SK-N-SH treated with all-trans-retinoic acid at 6 μM for 48 hours (cell line): ENCODE measurements around the gene UGT1A3.
"Not testable (repeated sequence)": the region's sequence is repeated elsewhere in the genome, so short reads cannot be mapped to it uniquely, and the experiment has no call there.

Source experiments
- ATAC-seq: fragments of 200-7000 bp; cut with Tn5 transposase; 3 replicates; pipeline ENCODE4 v1.9.1; 2020; ENCODE audit warnings: mild to moderate bottlenecking, moderate library complexity
- ARNTL ChIP-seq: fragments of 450-650 bp; formaldehyde crosslinking; IDR thresholded peaks from 2 replicates; pipeline ENCODE4 v1.5.0; 2020; ENCODE audit warnings: low read depth, mild to moderate bottlenecking, moderate library complexity, borderline replicate concordance
- BACH2 ChIP-seq: fragments of 250-450 bp; sonication (Bioruptor Pico); IDR thresholded peaks from 2 replicates; pipeline ENCODE4 v1.9.0; 2021; ENCODE audit warnings: mild to moderate bottlenecking, borderline replicate concordance
- CSDC2 ChIP-seq: fragments of 250-450 bp; sonication (Bioruptor Pico); IDR thresholded peaks from 2 replicates; pipeline ENCODE4 v1.5.0; 2020; ENCODE audit warnings: mild to moderate bottlenecking, moderate library complexity
- CSRNP3 ChIP-seq: fragments of 250-450 bp; sonication (Bioruptor Pico); IDR thresholded peaks from 2 replicates; pipeline ENCODE4 v1.5.1; 2021; ENCODE audit warnings: mild to moderate bottlenecking, moderate library complexity
- ESRRG ChIP-seq: fragments of 250-450 bp; sonication (Bioruptor Pico); IDR thresholded peaks from 2 replicates; pipeline ENCODE4 v1.6.1; 2021; ENCODE audit warnings: mild to moderate bottlenecking
- GLIS3 ChIP-seq: fragments of 250-450 bp; sonication (Bioruptor Pico); IDR thresholded peaks from 2 replicates; pipeline ENCODE4 v1.5.0; 2020; ENCODE audit warnings: mild to moderate bottlenecking, moderate library complexity
- ISL1 ChIP-seq: fragments of 250-450 bp; sonication (Bioruptor Pico); IDR thresholded peaks from 2 replicates; pipeline ENCODE4 v2.1.2; 2022; ENCODE audit warnings: mild to moderate bottlenecking, moderate library complexity
- OSR1 ChIP-seq: fragments of 250-450 bp; sonication (Bioruptor Pico); IDR thresholded peaks from 2 replicates; pipeline ENCODE4 v1.8.0; 2022; ENCODE audit warnings: moderate library complexity, mild to moderate bottlenecking, inconsistent platforms
- PPARA ChIP-seq: fragments of 250-450 bp; sonication (Bioruptor Pico); IDR thresholded peaks from 2 replicates; pipeline ENCODE4 v1.5.0; 2020; ENCODE audit warnings: mild to moderate bottlenecking, borderline replicate concordance
- RARB ChIP-seq: fragments of 250-450 bp; sonication (Bioruptor Pico); IDR thresholded peaks from 2 replicates; pipeline ENCODE4 v1.8.0; 2021; ENCODE audit warnings: mild to moderate bottlenecking, moderate library complexity
- SNAI2 ChIP-seq: fragments of 250-450 bp; sonication (Bioruptor Pico); IDR thresholded peaks from 2 replicates; pipeline ENCODE4 v1.5.0; 2020; ENCODE audit warnings: mild to moderate bottlenecking, moderate library complexity
- TCF4 ChIP-seq: fragments of 250-450 bp; sonication (Bioruptor Pico); IDR thresholded peaks from 2 replicates; pipeline ENCODE4 v1.8.0; 2021; ENCODE audit warnings: mild to moderate bottlenecking, moderate library complexity, borderline replicate concordance
- TOX ChIP-seq: fragments of 250-450 bp; sonication (Bioruptor Pico); IDR thresholded peaks from 2 replicates; pipeline ENCODE4 v1.8.0; 2021; ENCODE audit warnings: mild to moderate bottlenecking, moderate library complexity, borderline replicate concordance
- ZC3H10 ChIP-seq: fragments of 250-450 bp; sonication (Bioruptor Pico); IDR thresholded peaks from 2 replicates; pipeline ENCODE4 v1.5.1; 2021; ENCODE audit warnings: mild to moderate bottlenecking, moderate library complexity
- ZFP3 ChIP-seq: fragments of 250-450 bp; sonication (Bioruptor Pico); IDR thresholded peaks from 2 replicates; pipeline ENCODE4 v1.5.0; 2020; ENCODE audit warnings: mild to moderate bottlenecking, moderate library complexity
- ZFP30 ChIP-seq: fragments of 450-650 bp; formaldehyde crosslinking; IDR thresholded peaks from 2 replicates; pipeline ENCODE4 v1.5.0; 2022; ENCODE audit warnings: mild to moderate bottlenecking, moderate library complexity
- ZNF565 ChIP-seq: fragments of 450-650 bp; formaldehyde crosslinking; conservative IDR thresholded peaks from 2 replicates; pipeline ENCODE4 v1.5.0; 2020; ENCODE audit warnings: low read depth, mild to moderate bottlenecking, moderate library complexity
- ZNF70 ChIP-seq: fragments of 450-650 bp; formaldehyde crosslinking; IDR thresholded peaks from 2 replicates; pipeline ENCODE4 v1.5.0; 2020; ENCODE audit warnings: mild to moderate bottlenecking, moderate library complexity
- ZNF8 ChIP-seq: fragments of 450-650 bp; formaldehyde crosslinking; IDR thresholded peaks from 2 replicates; pipeline ENCODE4 v1.5.0; 2020; ENCODE audit warnings: mild to moderate bottlenecking, moderate library complexity
- TF ChIP-seq, protein P1 (sequence below): fragments of 250-450 bp; sonication (Bioruptor Pico); IDR thresholded peaks from 2 replicates; pipeline ENCODE4 v1.5.1; 2020; ENCODE audit warnings: low read depth, mild to moderate bottlenecking, moderate library complexity
- TF ChIP-seq, protein P2 (sequence below): fragments of 250-450 bp; sonication (Bioruptor Pico); IDR thresholded peaks from 2 replicates; pipeline ENCODE4 v1.8.0; 2020; ENCODE audit warnings: mild to moderate bottlenecking, moderate library complexity, borderline replicate concordance
- TF ChIP-seq, protein P3 (sequence below): fragments of 250-450 bp; sonication (Bioruptor Pico); IDR thresholded peaks from 2 replicates; pipeline ENCODE4 v1.5.0; 2020; ENCODE audit warnings: mild to moderate bottlenecking, moderate library complexity
- TF ChIP-seq, protein P4 (sequence below): fragments of 250-450 bp; sonication (Bioruptor Pico); IDR thresholded peaks from 2 replicates; pipeline ENCODE4 v1.8.0; 2021; ENCODE audit warnings: low read depth, mild to moderate bottlenecking, moderate library complexity, borderline replicate concordance

UGT1A3 gene

GRCh38 chr2:233699424-233700027 is 29.3 kb upstream of the UGT1A3 start:
- ATAC-seq, result no peak
- TF ChIP-seq ESRRG (CRISPR knock-in tag) (no peak), ZNF70 (CRISPR knock-in tag) (no peak), TCF4 (CRISPR knock-in tag) (no peak), SNAI2 (CRISPR knock-in tag) (0 out of 2 replicates have a peak, but pooled peaks have one; percentile 11)

DNA sequence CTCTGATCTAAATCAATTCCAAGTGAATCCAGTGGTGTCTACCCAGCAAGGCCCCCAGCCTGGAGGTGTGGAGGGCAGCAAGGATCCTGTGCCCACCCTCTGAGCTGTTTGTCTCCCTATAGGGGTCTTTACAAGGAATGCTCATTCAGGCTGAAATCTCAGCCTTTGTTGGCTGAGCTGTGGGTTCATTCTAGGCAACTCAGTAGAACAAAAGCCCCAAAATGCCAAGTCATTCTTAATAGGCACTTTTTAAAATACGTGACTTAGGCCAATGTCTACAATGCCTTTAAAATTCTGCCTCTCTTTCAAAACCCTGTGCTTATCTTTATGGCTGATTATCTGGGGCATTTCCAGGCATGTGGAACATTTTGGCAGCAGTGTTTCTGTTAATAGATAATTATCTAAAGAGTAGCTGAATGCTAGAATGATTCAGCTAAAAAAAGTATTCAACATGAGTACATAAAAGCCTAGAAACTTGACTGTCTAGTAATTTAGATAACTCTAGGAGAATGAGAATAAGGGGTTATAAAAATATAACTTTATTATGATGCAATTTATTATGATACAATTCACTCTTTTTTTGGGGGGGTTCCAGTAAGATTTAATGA is 28.7 kb upstream of the UGT1A3 start:
- no peak for ATAC-seq
- TF ChIP-seq TOX (CRISPR knock-in tag), result no peak
- no peak for TF ChIP-seq SNAI2 (CRISPR knock-in tag)
- TF ChIP-seq ZNF565 (CRISPR knock-in tag), result no peak; the same call in 1 of the 2 replicates
- TF ChIP-seq, protein P1, sequence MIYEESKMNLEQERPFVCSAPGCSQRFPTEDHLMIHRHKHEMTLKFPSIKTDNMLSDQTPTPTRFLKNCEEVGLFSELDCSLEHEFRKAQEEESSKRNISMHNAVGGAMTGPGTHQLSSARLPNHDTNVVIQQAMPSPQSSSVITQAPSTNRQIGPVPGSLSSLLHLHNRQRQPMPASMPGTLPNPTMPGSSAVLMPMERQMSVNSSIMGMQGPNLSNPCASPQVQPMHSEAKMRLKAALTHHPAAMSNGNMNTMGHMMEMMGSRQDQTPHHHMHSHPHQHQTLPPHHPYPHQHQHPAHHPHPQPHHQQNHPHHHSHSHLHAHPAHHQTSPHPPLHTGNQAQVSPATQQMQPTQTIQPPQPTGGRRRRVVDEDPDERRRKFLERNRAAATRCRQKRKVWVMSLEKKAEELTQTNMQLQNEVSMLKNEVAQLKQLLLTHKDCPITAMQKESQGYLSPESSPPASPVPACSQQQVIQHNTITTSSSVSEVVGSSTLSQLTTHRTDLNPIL (CRISPR knock-in tag), result peak; percentile 59; the same call in 1 of the 2 replicates
- TF ChIP-seq BACH2 (CRISPR knock-in tag), result no peak
- no peak for TF ChIP-seq RARB (CRISPR knock-in tag)
- TF ChIP-seq ZNF8 (CRISPR knock-in tag), result no peak
- no peak for TF ChIP-seq ZFP30
- TF ChIP-seq CSRNP3 (CRISPR knock-in tag), result peak; percentile 33; the same call in 1 of the 2 replicates
- no peak for TF ChIP-seq ESRRG (CRISPR knock-in tag)
- TF ChIP-seq OSR1 (CRISPR knock-in tag), result no peak
- TF ChIP-seq ZNF70 (CRISPR knock-in tag), result no peak
- TF ChIP-seq ISL1 (CRISPR knock-in tag), result peak; percentile 96
- TF ChIP-seq, protein P2, sequence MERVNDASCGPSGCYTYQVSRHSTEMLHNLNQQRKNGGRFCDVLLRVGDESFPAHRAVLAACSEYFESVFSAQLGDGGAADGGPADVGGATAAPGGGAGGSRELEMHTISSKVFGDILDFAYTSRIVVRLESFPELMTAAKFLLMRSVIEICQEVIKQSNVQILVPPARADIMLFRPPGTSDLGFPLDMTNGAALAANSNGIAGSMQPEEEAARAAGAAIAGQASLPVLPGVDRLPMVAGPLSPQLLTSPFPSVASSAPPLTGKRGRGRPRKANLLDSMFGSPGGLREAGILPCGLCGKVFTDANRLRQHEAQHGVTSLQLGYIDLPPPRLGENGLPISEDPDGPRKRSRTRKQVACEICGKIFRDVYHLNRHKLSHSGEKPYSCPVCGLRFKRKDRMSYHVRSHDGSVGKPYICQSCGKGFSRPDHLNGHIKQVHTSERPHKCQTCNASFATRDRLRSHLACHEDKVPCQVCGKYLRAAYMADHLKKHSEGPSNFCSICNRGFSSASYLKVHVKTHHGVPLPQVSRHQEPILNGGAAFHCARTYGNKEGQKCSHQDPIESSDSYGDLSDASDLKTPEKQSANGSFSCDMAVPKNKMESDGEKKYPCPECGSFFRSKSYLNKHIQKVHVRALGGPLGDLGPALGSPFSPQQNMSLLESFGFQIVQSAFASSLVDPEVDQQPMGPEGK, result no peak
- TF ChIP-seq PPARA (CRISPR knock-in tag), result no peak
- peak; percentile 71 for TF ChIP-seq TCF4 (CRISPR knock-in tag)
- TF ChIP-seq GLIS3, result no peak
- TF ChIP-seq ZC3H10 (CRISPR knock-in tag), result no peak
- 0 out of 2 replicates have a peak, but pooled peaks have one; percentile 63 for TF ChIP-seq ZFP3 (CRISPR knock-in tag)
- no peak for TF ChIP-seq ARNTL (CRISPR knock-in tag)
- TF ChIP-seq, protein P3, sequence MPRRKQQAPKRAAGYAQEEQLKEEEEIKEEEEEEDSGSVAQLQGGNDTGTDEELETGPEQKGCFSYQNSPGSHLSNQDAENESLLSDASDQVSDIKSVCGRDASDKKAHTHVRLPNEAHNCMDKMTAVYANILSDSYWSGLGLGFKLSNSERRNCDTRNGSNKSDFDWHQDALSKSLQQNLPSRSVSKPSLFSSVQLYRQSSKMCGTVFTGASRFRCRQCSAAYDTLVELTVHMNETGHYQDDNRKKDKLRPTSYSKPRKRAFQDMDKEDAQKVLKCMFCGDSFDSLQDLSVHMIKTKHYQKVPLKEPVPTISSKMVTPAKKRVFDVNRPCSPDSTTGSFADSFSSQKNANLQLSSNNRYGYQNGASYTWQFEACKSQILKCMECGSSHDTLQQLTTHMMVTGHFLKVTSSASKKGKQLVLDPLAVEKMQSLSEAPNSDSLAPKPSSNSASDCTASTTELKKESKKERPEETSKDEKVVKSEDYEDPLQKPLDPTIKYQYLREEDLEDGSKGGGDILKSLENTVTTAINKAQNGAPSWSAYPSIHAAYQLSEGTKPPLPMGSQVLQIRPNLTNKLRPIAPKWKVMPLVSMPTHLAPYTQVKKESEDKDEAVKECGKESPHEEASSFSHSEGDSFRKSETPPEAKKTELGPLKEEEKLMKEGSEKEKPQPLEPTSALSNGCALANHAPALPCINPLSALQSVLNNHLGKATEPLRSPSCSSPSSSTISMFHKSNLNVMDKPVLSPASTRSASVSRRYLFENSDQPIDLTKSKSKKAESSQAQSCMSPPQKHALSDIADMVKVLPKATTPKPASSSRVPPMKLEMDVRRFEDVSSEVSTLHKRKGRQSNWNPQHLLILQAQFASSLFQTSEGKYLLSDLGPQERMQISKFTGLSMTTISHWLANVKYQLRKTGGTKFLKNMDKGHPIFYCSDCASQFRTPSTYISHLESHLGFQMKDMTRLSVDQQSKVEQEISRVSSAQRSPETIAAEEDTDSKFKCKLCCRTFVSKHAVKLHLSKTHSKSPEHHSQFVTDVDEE (CRISPR knock-in tag), result 0 out of 2 replicates have a peak, but pooled peaks have one; percentile 68
- peak; percentile 81; the same call in 1 of the 2 replicates for TF ChIP-seq CSDC2 (CRISPR knock-in tag)
- TF ChIP-seq, protein P4, sequence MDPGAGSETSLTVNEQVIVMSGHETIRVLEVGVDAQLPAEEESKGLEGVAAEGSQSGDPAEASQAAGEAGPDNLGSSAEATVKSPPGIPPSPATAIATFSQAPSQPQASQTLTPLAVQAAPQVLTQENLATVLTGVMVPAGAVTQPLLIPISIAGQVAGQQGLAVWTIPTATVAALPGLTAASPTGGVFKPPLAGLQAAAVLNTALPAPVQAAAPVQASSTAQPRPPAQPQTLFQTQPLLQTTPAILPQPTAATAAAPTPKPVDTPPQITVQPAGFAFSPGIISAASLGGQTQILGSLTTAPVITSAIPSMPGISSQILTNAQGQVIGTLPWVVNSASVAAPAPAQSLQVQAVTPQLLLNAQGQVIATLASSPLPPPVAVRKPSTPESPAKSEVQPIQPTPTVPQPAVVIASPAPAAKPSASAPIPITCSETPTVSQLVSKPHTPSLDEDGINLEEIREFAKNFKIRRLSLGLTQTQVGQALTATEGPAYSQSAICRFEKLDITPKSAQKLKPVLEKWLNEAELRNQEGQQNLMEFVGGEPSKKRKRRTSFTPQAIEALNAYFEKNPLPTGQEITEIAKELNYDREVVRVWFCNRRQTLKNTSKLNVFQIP (CRISPR knock-in tag), result no peak; the same call in 1 of the 2 replicates
- TF ChIP-seq, all 23 proteins: peak for 7

GRCh38 chr2:233700842-233701241 is 28.0 kb upstream of the UGT1A3 start:
- ATAC-seq, result not testable (repeated sequence)
